NT2/D1 (cell line): Measurements from ENCODE around the gene JUN.

ENCODE experiments used
- SUZ12 ChIP-seq: IDR thresholded peaks from 2 replicates; pipeline ENCODE4 v1.6.1; 2011; ENCODE audit not compliant: insufficient read length, insufficient read depth; ENCODE audit errors: extremely low read depth
- YY1 ChIP-seq: IDR thresholded peaks from 2 replicates; pipeline ENCODE4 v1.6.1; 2011; ENCODE audit not compliant: insufficient read length, insufficient read depth
- ZNF274 ChIP-seq: IDR thresholded peaks from 2 replicates; pipeline ENCODE4 v1.6.1; 2011; ENCODE audit warnings: mild to moderate bottlenecking, low read depth, low read length

- TF ChIP-seq ZNF274, result no peak
- no peak for TF ChIP-seq YY1
- no peak for TF ChIP-seq SUZ12
These were observed 7.3 kb upstream of the JUN start for GRCh38 chr1:58791106-58791505.
